ENCODE results near the gene RAD51C.
"Not testable (repeated sequence)": the region's sequence is repeated elsewhere in the genome, so short reads cannot be mapped to it uniquely, and the experiment has no call there.

RAD51C gene

DNA sequence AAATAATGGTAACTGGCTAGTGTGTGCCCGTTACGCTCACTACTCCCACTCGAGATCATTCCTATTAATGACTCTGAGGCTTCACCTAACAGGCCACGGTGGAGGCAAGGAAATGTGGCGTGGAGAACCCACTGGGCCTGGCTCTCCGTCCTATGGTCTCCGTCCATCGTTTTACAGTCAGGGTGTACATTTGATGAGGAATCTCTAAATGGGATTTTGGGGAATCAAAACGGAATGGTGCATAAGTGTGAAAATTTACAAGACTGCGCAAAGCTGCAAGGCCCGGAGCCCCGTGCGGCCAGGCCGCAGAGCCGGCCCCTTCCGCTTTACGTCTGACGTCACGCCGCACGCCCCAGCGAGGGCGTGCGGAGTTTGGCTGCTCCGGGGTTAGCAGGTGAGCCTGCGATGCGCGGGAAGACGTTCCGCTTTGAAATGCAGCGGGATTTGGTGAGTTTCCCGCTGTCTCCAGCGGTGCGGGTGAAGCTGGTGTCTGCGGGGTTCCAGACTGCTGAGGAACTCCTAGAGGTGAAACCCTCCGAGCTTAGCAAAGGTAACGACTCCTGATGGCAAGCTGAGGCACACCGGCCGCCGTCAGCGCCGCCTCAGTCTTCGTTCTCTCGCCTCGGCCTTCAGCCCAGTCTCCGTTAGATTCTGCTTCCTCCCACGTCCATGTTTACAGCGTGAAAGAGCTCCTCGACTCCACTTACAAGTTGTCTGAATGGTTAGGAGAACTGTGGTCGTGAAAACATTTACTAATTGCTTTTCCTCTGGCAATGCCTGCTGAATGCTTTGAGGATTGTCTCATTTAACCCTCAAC lies at the start of gene RAD51C:
Gene RAD51C (plus strand): TSS at position 364 of the 817 bp plus-strand sequence. CDS start 42 bp downstream, at position 406.
- H3K4me1 ChIP-seq (ENCODE audit: control insufficient read depth, insufficient read depth, low read length), result peaks cover 4% of the 10 kb centered on the region
- H3K27ac ChIP-seq (ENCODE audit: low read length), result peak within 1 kb of the TSS; percentile 93
- peak within 1 kb of the TSS; percentile 73 to 82 for H3K9ac ChIP-seq (ENCODE audit: low read length in 2 of 2)
- peak within 1 kb of the TSS; percentile 71 to 92 for H3K4me3 ChIP-seq (ENCODE audit: low read length in 2 of 2)
- no peaks in the 10 kb centered on the region for H3K36me3 ChIP-seq (ENCODE audit: control insufficient read depth in 2 of 2, insufficient read depth in 2 of 2, low read length in 2 of 2)
- no peaks in the 10 kb centered on the region for H3K9me3 ChIP-seq (ENCODE audit: control insufficient read depth in 2 of 2, low read length in 2 of 2)
- no peaks in the 10 kb centered on the region for H3K27me3 ChIP-seq (ENCODE audit: control insufficient read depth in 1 of 2, insufficient read depth in 2 of 2, low read length in 2 of 2)

GRCh38 chr17:58643147-58643546 lies 49.3 kb upstream of the RAD51C start:
- no peak overlapping the region for H3K4me3 ChIP-seq (ENCODE audit: low read length in 2 of 2)
- H3K9me3 ChIP-seq (ENCODE audit: control insufficient read depth in 2 of 2, low read length in 2 of 2), result no peaks in the 10 kb centered on the region

GRCh38 chr17:58648236-58648635 lies 44.2 kb upstream of the RAD51C start:
- H3K9me3 ChIP-seq (ENCODE audit: control insufficient read depth in 2 of 2, low read length in 2 of 2), result no peaks in the 10 kb centered on the region
- no peak overlapping the region for H3K9ac ChIP-seq (ENCODE audit: low read length in 2 of 2)
- H3K4me1 ChIP-seq (ENCODE audit: control insufficient read depth, insufficient read depth, low read length), result no peaks in the 10 kb centered on the region
- no peaks in the 10 kb centered on the region for H3K36me3 ChIP-seq (ENCODE audit: control insufficient read depth in 2 of 2, insufficient read depth in 2 of 2, low read length in 2 of 2)
- no peak overlapping the region for H3K27ac ChIP-seq (ENCODE audit: low read length)
- H3K4me3 ChIP-seq (ENCODE audit: low read length in 2 of 2), result no peak overlapping the region
- H3K27me3 ChIP-seq (ENCODE audit: control insufficient read depth in 1 of 2, insufficient read depth in 2 of 2, low read length in 2 of 2), result no peaks in the 10 kb centered on the region

More at GRCh38 chr17:58643147-58643546, 49.3 kb upstream of the RAD51C start:
- H3K27ac ChIP-seq (ENCODE audit: low read length), result no peak overlapping the region
- no peaks in the 10 kb centered on the region for H3K4me1 ChIP-seq (ENCODE audit: control insufficient read depth, insufficient read depth, low read length)
- H3K27me3 ChIP-seq (ENCODE audit: control insufficient read depth in 1 of 2, insufficient read depth in 2 of 2, low read length in 2 of 2), result no peaks in the 10 kb centered on the region
- no peaks in the 10 kb centered on the region for H3K36me3 ChIP-seq (ENCODE audit: control insufficient read depth in 2 of 2, insufficient read depth in 2 of 2, low read length in 2 of 2)
- H3K9ac ChIP-seq (ENCODE audit: low read length in 2 of 2), result no peak overlapping the region

GRCh38 chr17:58657962-58658803 lies 34.2 kb upstream of the RAD51C start:
- not testable (repeated sequence) for H3K4me1 ChIP-seq (ENCODE audit: control insufficient read depth, insufficient read depth, low read length); H3K36me3 ChIP-seq (ENCODE audit: control insufficient read depth in 2 of 2, insufficient read depth in 2 of 2, low read length in 2 of 2); H3K9me3 ChIP-seq (ENCODE audit: control insufficient read depth in 2 of 2, low read length in 2 of 2); H3K27me3 ChIP-seq (ENCODE audit: control insufficient read depth in 1 of 2, insufficient read depth in 2 of 2, low read length in 2 of 2)
- Histone ChIP-seq H3K27ac (ENCODE audit: low read length) (peak overlapping the region; percentile 83), H3K4me3 (ENCODE audit: low read length in 2 of 2) (peak overlapping the region; percentile 33 to 64), H3K9ac (ENCODE audit: low read length in 2 of 2) (peak overlapping the region; percentile 70 to 100)

DNA sequence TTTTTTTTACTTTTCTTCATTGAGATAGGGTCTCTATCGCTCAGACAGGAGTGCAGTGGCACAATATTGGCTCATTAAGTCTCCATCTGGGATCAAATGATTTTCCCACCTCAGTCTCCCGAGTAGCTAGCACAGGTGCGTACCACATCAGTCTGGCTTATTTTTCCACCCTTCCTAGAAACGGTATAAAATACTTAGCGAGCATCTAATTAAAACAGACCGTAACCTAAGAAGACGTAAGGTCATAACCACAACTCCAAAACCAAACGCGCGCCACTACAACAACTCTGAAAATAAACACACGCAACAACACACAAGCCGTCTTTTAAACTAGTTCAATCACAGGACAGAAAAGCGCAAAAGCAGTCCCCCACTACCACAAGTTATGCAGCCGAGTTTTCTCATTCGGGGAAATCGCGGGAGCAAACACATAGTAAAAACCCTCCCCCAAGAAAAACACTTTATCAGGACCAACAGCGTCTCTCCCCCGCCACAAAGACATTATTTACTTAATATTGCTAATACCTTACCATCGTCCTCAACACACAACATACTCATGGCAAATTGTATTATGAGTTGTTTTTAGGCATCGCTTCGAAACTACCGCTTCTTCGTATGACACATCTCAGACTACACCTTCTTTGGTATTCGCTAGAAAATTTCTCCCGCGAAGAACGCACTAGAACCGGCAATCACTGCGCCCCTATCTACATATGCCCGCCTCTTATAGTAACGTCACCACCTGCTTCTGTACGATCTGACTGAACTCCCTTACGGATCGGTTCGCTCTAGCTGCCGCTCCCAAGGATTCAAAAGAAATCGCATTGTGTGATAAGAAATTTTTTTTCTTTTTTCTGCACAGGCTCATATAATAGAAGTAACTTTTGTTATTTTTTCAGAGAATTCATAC lies 33.3 kb upstream of the RAD51C start:
- peak overlapping the region; percentile 33 to 64 for H3K4me3 ChIP-seq (ENCODE audit: low read length in 2 of 2)
- peaks cover 3% of the 10 kb centered on the region for H3K4me1 ChIP-seq (ENCODE audit: control insufficient read depth, insufficient read depth, low read length)
- no peaks in the 10 kb centered on the region for H3K9me3 ChIP-seq (ENCODE audit: control insufficient read depth in 2 of 2, low read length in 2 of 2)
- peak overlapping the region; percentile 70 to 100 for H3K9ac ChIP-seq (ENCODE audit: low read length in 2 of 2)
- no peaks in the 10 kb centered on the region for H3K27me3 ChIP-seq (ENCODE audit: control insufficient read depth in 1 of 2, insufficient read depth in 2 of 2, low read length in 2 of 2)
- no peaks in the 10 kb centered on the region for H3K36me3 ChIP-seq (ENCODE audit: control insufficient read depth in 2 of 2, insufficient read depth in 2 of 2, low read length in 2 of 2)
- peak overlapping the region; percentile 83 for H3K27ac ChIP-seq (ENCODE audit: low read length)

- H3K36me3 ChIP-seq (ENCODE audit: control insufficient read depth in 2 of 2, insufficient read depth in 2 of 2, low read length in 2 of 2); H3K4me1 ChIP-seq (ENCODE audit: control insufficient read depth, insufficient read depth, low read length); H3K9me3 ChIP-seq (ENCODE audit: control insufficient read depth in 2 of 2, low read length in 2 of 2); H3K27me3 ChIP-seq (ENCODE audit: control insufficient read depth in 1 of 2, insufficient read depth in 2 of 2, low read length in 2 of 2): not testable (repeated sequence)
- Histone ChIP-seq H3K9ac (ENCODE audit: low read length in 2 of 2) (peak overlapping the region; percentile 70 to 100), H3K27ac (ENCODE audit: low read length) (peak overlapping the region; percentile 83), H3K4me3 (ENCODE audit: low read length in 2 of 2) (peak overlapping the region; percentile 33 to 64)
These were observed 32.7 kb upstream of the RAD51C start for GRCh38 chr17:58659714-58660084.

GRCh38 chr17:58660621-58661020 lies 31.8 kb upstream of the RAD51C start:
- Histone ChIP-seq H3K9me3 (ENCODE audit: control insufficient read depth in 2 of 2, low read length in 2 of 2) (no peaks in the 10 kb centered on the region), H3K4me1 (ENCODE audit: control insufficient read depth, insufficient read depth, low read length) (peaks cover 3% of the 10 kb centered on the region), H3K27ac (ENCODE audit: low read length) (no peak overlapping the region)

GRCh38 chr17:58661499-58661898 lies 30.9 kb upstream of the RAD51C start:
- H3K27ac ChIP-seq (ENCODE audit: low read length), result no peak overlapping the region
- H3K9ac ChIP-seq (ENCODE audit: low read length in 2 of 2), result no peak overlapping the region
- H3K36me3 ChIP-seq (ENCODE audit: control insufficient read depth in 2 of 2, insufficient read depth in 2 of 2, low read length in 2 of 2), result no peaks in the 10 kb centered on the region
- peaks cover 3% of the 10 kb centered on the region for H3K4me1 ChIP-seq (ENCODE audit: control insufficient read depth, insufficient read depth, low read length)
- H3K4me3 ChIP-seq (ENCODE audit: low read length in 2 of 2), result no peak overlapping the region
- H3K9me3 ChIP-seq (ENCODE audit: control insufficient read depth in 2 of 2, low read length in 2 of 2), result no peaks in the 10 kb centered on the region
- H3K27me3 ChIP-seq (ENCODE audit: control insufficient read depth in 1 of 2, insufficient read depth in 2 of 2, low read length in 2 of 2), result no peaks in the 10 kb centered on the region

More at GRCh38 chr17:58660621-58661020, 31.8 kb upstream of the RAD51C start:
- H3K27me3 ChIP-seq (ENCODE audit: control insufficient read depth in 1 of 2, insufficient read depth in 2 of 2, low read length in 2 of 2), result no peaks in the 10 kb centered on the region
- H3K9ac ChIP-seq (ENCODE audit: low read length in 2 of 2), result no peak overlapping the region
- no peak overlapping the region for H3K4me3 ChIP-seq (ENCODE audit: low read length in 2 of 2)
- H3K36me3 ChIP-seq (ENCODE audit: control insufficient read depth in 2 of 2, insufficient read depth in 2 of 2, low read length in 2 of 2), result no peaks in the 10 kb centered on the region

DNA sequence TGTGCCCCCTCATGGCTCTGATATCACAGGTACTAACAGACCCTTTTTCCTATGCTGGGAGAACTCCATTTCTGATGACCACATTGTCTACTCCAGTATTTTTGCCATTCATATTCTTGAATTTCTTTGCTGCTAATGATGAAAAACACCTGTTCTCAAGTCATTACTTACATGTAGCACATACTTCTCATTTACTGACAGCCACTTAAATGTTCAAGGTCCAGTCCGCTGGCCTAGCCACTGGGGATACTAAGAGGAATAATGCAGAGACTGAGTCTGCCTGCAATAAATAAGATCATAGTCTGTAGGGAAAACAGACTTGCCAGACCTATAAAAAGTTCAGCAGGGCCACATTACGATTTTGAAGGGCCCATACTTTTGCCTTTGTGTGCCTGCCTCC lies 28.1 kb upstream of the RAD51C start:
- no peaks in the 10 kb centered on the region for H3K36me3 ChIP-seq (ENCODE audit: control insufficient read depth in 2 of 2, insufficient read depth in 2 of 2, low read length in 2 of 2)
- H3K27me3 ChIP-seq (ENCODE audit: control insufficient read depth in 1 of 2, insufficient read depth in 2 of 2, low read length in 2 of 2), result peaks cover 0 to 2% of the 10 kb centered on the region in 2 donors
- no peaks in the 10 kb centered on the region for H3K9me3 ChIP-seq (ENCODE audit: control insufficient read depth in 2 of 2, low read length in 2 of 2)

More for the DNA sequence above, 28.1 kb upstream of the RAD51C start:
- Histone ChIP-seq H3K9ac (ENCODE audit: low read length in 2 of 2) (no peak overlapping the region), H3K4me1 (ENCODE audit: control insufficient read depth, insufficient read depth, low read length) (no peaks in the 10 kb centered on the region), H3K4me3 (ENCODE audit: low read length in 2 of 2) (no peak overlapping the region), H3K27ac (ENCODE audit: low read length) (no peak overlapping the region)

Measured in stomach smooth muscle (tissue), 2 donors.